IMR-90 (cell line): Measurements from ENCODE around the gene TTC3. TPM values are rescaled to one million over a fixed set of nuclear protein-coding genes. Genes with fewer than 3 reads are reported as not detected.

Source experiments
- ATAC-seq: fragments of 200-7000 bp; cut with Tn5 transposase; 2 replicates; pipeline ENCODE4 v1.9.1; 2020; ENCODE audit warnings: low read depth, mild to moderate bottlenecking, moderate library complexity
- BruUV-seq: library from RNA; stranded (reverse); fragments of 400-500 nt; replicated peaks from 2 replicates; lab custom pipeline; 2021; lab: Mats Ljungman, UMichigan
- CTCF ChIA-PET: fragments of 300-600 bp; formaldehyde crosslinking; extraction: SDS; loops from one replicate; lab custom pipeline; 2021; ENCODE audit warnings: antibody characterized with exemption; lab: Yijun Ruan, JAX
- POLR2A ChIA-PET: fragments of 300-600 bp; sonication (Branson Sonifier 250); formaldehyde crosslinking; loops from one replicate; lab custom pipeline; 2022; ENCODE audit warnings: antibody characterized with exemption; ENCODE audit not compliant: unreplicated experiment; lab: Charles Lee
- DNase-seq: peaks from one replicate; pipeline ENCODE4 v3.0.0; 2013
- H2AFZ ChIP-seq: replicated peaks from 2 replicates; pipeline ENCODE3; 2013; ENCODE audit warnings: low read length, mild to moderate bottlenecking; ENCODE audit not compliant: poor library complexity
- H2AK5ac ChIP-seq: 2 replicates; pipeline ENCODE4 v1.6.1; 2013; ENCODE audit warnings: low read depth, low read length, inconsistent platforms
- H2AK9ac ChIP-seq: replicated peaks from 2 replicates; pipeline ENCODE3; 2013; ENCODE audit warnings: mild to moderate bottlenecking, low read depth, low read length, moderate library complexity; ENCODE audit not compliant: poor library complexity
- H2BK120ac ChIP-seq: 2 replicates; pipeline ENCODE4 v1.6.1; 2013; ENCODE audit warnings: low read depth, low read length, inconsistent platforms
- H2BK15ac ChIP-seq: 3 replicates; pipeline ENCODE4 v1.6.1; 2013; ENCODE audit warnings: low read depth, low read length, inconsistent platforms
- H2BK20ac ChIP-seq: 2 replicates; pipeline ENCODE4 v1.6.1; 2013; ENCODE audit warnings: low read depth, mild to moderate bottlenecking, inconsistent platforms, low read length, moderate library complexity
- H2BK5ac ChIP-seq: 2 replicates; pipeline ENCODE4 v1.6.1; 2013; ENCODE audit warnings: mild to moderate bottlenecking, low read depth, low read length, inconsistent platforms; ENCODE audit not compliant: poor library complexity, severe bottlenecking
- H3K14ac ChIP-seq: replicated peaks from 2 replicates; pipeline ENCODE4 v1.6.1; 2013; ENCODE audit warnings: low read depth, low read length, inconsistent platforms
- H3K18ac ChIP-seq: 2 replicates; pipeline ENCODE4 v1.6.1; 2013; ENCODE audit warnings: low read depth, low read length, control low read depth
- H3K23ac ChIP-seq: 2 replicates; pipeline ENCODE4 v1.6.1; 2013; ENCODE audit warnings: low read depth, low read length, inconsistent platforms
- H3K27ac ChIP-seq: 2 replicates; pipeline ENCODE4 v1.5.1; 2013; ENCODE audit warnings: mild to moderate bottlenecking, control low read depth, low read length; ENCODE audit not compliant: insufficient read depth
- H3K27me3 ChIP-seq: 2 replicates; pipeline ENCODE4 v1.6.1; 2013; ENCODE audit warnings: low read length; ENCODE audit not compliant: control insufficient read depth, insufficient read depth
- H3K36me3 ChIP-seq: 2 replicates; pipeline ENCODE4 v1.6.1; 2013; ENCODE audit warnings: low read length, mixed read lengths; ENCODE audit not compliant: control insufficient read depth, insufficient read depth
- H3K4ac ChIP-seq: 2 replicates; pipeline ENCODE4 v1.6.1; 2013; ENCODE audit warnings: low read depth, low read length, inconsistent platforms
- H3K4me1 ChIP-seq: 2 replicates; pipeline ENCODE4 v1.6.1; 2013; ENCODE audit warnings: low read length, mixed read lengths; ENCODE audit not compliant: control insufficient read depth, insufficient read depth
- H3K4me2 ChIP-seq: 2 replicates; pipeline ENCODE4 v1.6.1; 2013; ENCODE audit warnings: low read depth, mild to moderate bottlenecking, control low read depth, low read length, moderate library complexity
- H3K4me3 ChIP-seq: 2 replicates; pipeline ENCODE4 v1.5.1; 2013; ENCODE audit warnings: low read depth, mild to moderate bottlenecking, control low read depth, low read length, moderate library complexity; ENCODE audit not compliant: insufficient read depth
- H3K56ac ChIP-seq: 2 replicates; pipeline ENCODE4 v1.6.1; 2013; ENCODE audit warnings: low read length, inconsistent platforms; ENCODE audit not compliant: insufficient read depth; ENCODE audit errors: extremely low read depth
- H3K79me1 ChIP-seq, 2 experiments: 2 replicates each; pipeline ENCODE4 v1.6.1; 2013; ENCODE audit warnings: low read length in 2 of 2, inconsistent platforms in 1 of 2, low read depth in 1 of 2
- H3K9ac ChIP-seq: 2 replicates; pipeline ENCODE4 v1.6.1; 2013; ENCODE audit warnings: low read depth, low read length, control low read depth
- H3K9me1 ChIP-seq: 2 replicates; pipeline ENCODE4 v1.6.1; 2013; ENCODE audit warnings: low read length, inconsistent platforms; ENCODE audit not compliant: insufficient read depth
- H3K9me3 ChIP-seq: 2 replicates; pipeline ENCODE4 v1.6.1; 2013; ENCODE audit warnings: low read length; ENCODE audit not compliant: control insufficient read depth, insufficient read depth
- H4K20me1 ChIP-seq: 2 replicates; pipeline ENCODE4 v1.6.1; 2013; ENCODE audit warnings: low read length, inconsistent platforms; ENCODE audit not compliant: insufficient read depth
- H4K5ac ChIP-seq: 2 replicates; pipeline ENCODE4 v1.6.1; 2013; ENCODE audit warnings: mild to moderate bottlenecking, low read depth, low read length, control low read depth
- H4K8ac ChIP-seq, 2 experiments: 2 replicates each; pipeline ENCODE4 v1.6.1; 2013; ENCODE audit warnings: low read depth in 2 of 2, low read length in 2 of 2, control low read depth in 1 of 2, inconsistent platforms in 1 of 2
- H4K91ac ChIP-seq: 2 replicates; pipeline ENCODE4 v1.6.1; 2013; ENCODE audit warnings: low read depth, low read length, inconsistent platforms; ENCODE audit not compliant: insufficient read depth
- BHLHE40 ChIP-seq: fragments of 150-350 bp; IDR thresholded peaks from 2 replicates; pipeline ENCODE4 v1.6.1; 2016; ENCODE audit warnings: mild to moderate bottlenecking, low read depth, low read length
- CEBPB ChIP-seq: IDR thresholded peaks from 2 replicates; pipeline ENCODE4 v1.6.1; 2012; ENCODE audit warnings: low read depth, low read length, improper control_type of control experiment
- CHD1 ChIP-seq: IDR thresholded peaks from 2 replicates; pipeline ENCODE4 v1.6.1; 2012; ENCODE audit warnings: low read depth, low read length, improper control_type of control experiment
- FOS ChIP-seq: fragments of 150-350 bp; IDR thresholded peaks from 2 replicates; pipeline ENCODE4 v1.6.1; 2016; ENCODE audit warnings: low read depth, low read length
- MXI1 ChIP-seq: IDR thresholded peaks from 2 replicates; pipeline ENCODE4 v1.6.1; 2012; ENCODE audit warnings: low read depth, mild to moderate bottlenecking, low read length, moderate library complexity, borderline replicate concordance
- POLR2A ChIP-seq: IDR thresholded peaks from 2 replicates; pipeline ENCODE4 v1.6.1; 2012; ENCODE audit warnings: mild to moderate bottlenecking, low read depth, low read length
- RAD21 ChIP-seq: IDR thresholded peaks from 2 replicates; pipeline ENCODE4 v1.6.1; 2012; ENCODE audit warnings: low read length, improper control_type of control experiment
- RCOR1 ChIP-seq: IDR thresholded peaks from 2 replicates; pipeline ENCODE4 v1.6.1; 2012; ENCODE audit warnings: mild to moderate bottlenecking, low read length, improper control_type of control experiment; ENCODE audit not compliant: insufficient replicate concordance
- RFX5 ChIP-seq: IDR thresholded peaks from 2 replicates; pipeline ENCODE4 v1.8.0; 2012; ENCODE audit warnings: low read depth, mild to moderate bottlenecking, low read length, moderate library complexity
- SMC3 ChIP-seq: fragments of 150-350 bp; IDR thresholded peaks from 2 replicates; pipeline ENCODE4 v1.6.1; 2016; ENCODE audit warnings: low read depth, mild to moderate bottlenecking, antibody characterized with exemption, low read length, moderate library complexity
- WGBS, 2 experiments: methylation state at CpG; one replicate each; pipeline versions ENCODE4 v1.1.5 to v1.1.7; 2013; ENCODE audit warnings: missing lambda C conversion rate in 2 of 2; ENCODE audit not compliant: insufficient read length in 1 of 2; ENCODE audit errors: extremely low coverage in 2 of 2; 5-methylcytosine and 5-hydroxymethylcytosine counted together
- dilution Hi-C: fragments of 300-500 bp; cut with HindIII; formaldehyde crosslinking; loops from one replicate; pipeline ENCODE4 v1.14.3; 2018; ENCODE audit warnings: low sequenced_read_pairs; ENCODE audit not compliant: unreplicated experiment
- in situ Hi-C: fragments of 300-500 bp; cut with MboI; formaldehyde crosslinking; loops from 3 replicates; pipeline ENCODE4 v1.14.3; 2019; ENCODE audit warnings: low sequenced_read_pairs, inconsistent platforms, mixed read lengths
- intact Hi-C: fragments of 100-400 bp; cut with micrococcal nuclease; formaldehyde crosslinking; loops from 2 replicates; pipeline ENCODE4 v1.10.0; 2022
- polyA plus RNA-seq, 3 experiments: library from polyadenylated mRNA; depleted of rRNA; stranded (reverse); fragments of >200 nt; gene quantifications; 2 replicates each; pipeline ENCODE4 v1.2.3, GENCODE V29; 2012; ENCODE audit warnings: low replicate concordance in 1 of 3
- total RNA-seq: library from RNA; depleted of rRNA; stranded (reverse); fragments of >200 nt; gene quantifications from 2 replicates; pipeline ENCODE4 v1.2.3, GENCODE V29; 2012
- TF ChIP-seq, protein P1 (sequence below): conservative IDR thresholded peaks from 2 replicates; pipeline ENCODE4 v1.5.1; 2012; ENCODE audit warnings: mild to moderate bottlenecking, low read depth, low read length, improper control_type of control experiment

TTC3 gene
- total and polyA plus RNA-seq, 2 of the 4 experiments (the other 2 are of a cell fraction) = 96.7 to 293 TPM

DNA sequence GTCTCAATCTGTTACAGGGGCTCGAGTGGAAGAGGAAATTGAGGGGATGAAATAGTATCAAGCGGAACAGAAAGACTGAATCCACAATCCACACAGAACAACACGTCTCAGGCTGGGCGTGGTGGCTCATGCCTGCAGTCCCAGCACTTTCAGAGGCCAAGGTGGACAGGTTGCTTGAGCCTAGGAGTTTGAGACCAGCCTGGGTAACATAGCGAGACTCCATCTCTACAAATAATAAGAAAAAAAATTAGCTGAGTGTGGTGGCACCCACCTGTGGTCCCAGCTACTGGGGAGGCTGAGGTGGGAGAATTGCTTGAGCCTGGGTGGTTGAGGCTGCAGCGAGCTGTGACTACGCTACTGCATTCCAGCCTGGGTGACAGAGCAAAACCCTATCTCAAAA, 168.4 kb downstream of the TTC3 start:
- no TSS peak for BruUV-seq
- H3K4me2 ChIP-seq = no peak overlapping the region
- H3K9me1 ChIP-seq = peaks cover 15% of the 10 kb centered on the region; the same call in 1 of the 2 replicates
- TF ChIP-seq POLR2A (no peak), CEBPB (no peak), MXI1 (no peak), RCOR1 (no peak), SMC3 (no peak), RAD21 (no peak), BHLHE40 (no peak), FOS (no peak), CHD1 (no peak), RFX5 (no peak)
- TF ChIP-seq, protein P1, sequence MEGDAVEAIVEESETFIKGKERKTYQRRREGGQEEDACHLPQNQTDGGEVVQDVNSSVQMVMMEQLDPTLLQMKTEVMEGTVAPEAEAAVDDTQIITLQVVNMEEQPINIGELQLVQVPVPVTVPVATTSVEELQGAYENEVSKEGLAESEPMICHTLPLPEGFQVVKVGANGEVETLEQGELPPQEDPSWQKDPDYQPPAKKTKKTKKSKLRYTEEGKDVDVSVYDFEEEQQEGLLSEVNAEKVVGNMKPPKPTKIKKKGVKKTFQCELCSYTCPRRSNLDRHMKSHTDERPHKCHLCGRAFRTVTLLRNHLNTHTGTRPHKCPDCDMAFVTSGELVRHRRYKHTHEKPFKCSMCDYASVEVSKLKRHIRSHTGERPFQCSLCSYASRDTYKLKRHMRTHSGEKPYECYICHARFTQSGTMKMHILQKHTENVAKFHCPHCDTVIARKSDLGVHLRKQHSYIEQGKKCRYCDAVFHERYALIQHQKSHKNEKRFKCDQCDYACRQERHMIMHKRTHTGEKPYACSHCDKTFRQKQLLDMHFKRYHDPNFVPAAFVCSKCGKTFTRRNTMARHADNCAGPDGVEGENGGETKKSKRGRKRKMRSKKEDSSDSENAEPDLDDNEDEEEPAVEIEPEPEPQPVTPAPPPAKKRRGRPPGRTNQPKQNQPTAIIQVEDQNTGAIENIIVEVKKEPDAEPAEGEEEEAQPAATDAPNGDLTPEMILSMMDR = no peak
- peaks cover 39% of the 10 kb centered on the region for H4K20me1 ChIP-seq
- H2BK120ac ChIP-seq = no peak overlapping the region
- in situ Hi-C loops (no loop called here), dilution Hi-C loops (no loop called here), intact Hi-C loops (no loop called here)
- no peak overlapping the region for H3K18ac ChIP-seq
- no peak overlapping the region for H2BK5ac ChIP-seq
- no peak overlapping the region for H4K91ac ChIP-seq
- POLR2A ChIA-PET = no interaction called here
- H2BK20ac ChIP-seq = no peak overlapping the region
- no peak overlapping the region for H3K23ac ChIP-seq
- no peak overlapping the region for H4K5ac ChIP-seq
- DNase-seq (no peak), ATAC-seq (no peak)
- H2AK9ac ChIP-seq = no peak overlapping the region
- H3K27ac ChIP-seq = no peak overlapping the region
- no CpG with 5 or more reads among the region's 7 CpGs for WGBS, 2 experiments
- H2AK5ac ChIP-seq = no peak overlapping the region
- no peak overlapping the region for H3K14ac ChIP-seq
- no peak overlapping the region for H4K8ac ChIP-seq
- H3K4me3 ChIP-seq = no peak overlapping the region
- H3K36me3 ChIP-seq = peaks cover 22% of the 10 kb centered on the region
- H3K56ac ChIP-seq = no peak overlapping the region
- peaks cover 3% of the 10 kb centered on the region for H3K4me1 ChIP-seq
- CTCF ChIA-PET = no interaction called here
- H2BK15ac ChIP-seq = no peak overlapping the region
- peaks cover 23 to 62% of the 10 kb centered on the region in 2 experiments for H3K79me1 ChIP-seq
- no peak overlapping the region for H2AFZ ChIP-seq
- no peaks in the 10 kb centered on the region for H3K9me3 ChIP-seq
- no peak overlapping the region for H3K9ac ChIP-seq
- no peak overlapping the region for H3K4ac ChIP-seq
- H3K27me3 ChIP-seq = no peaks in the 10 kb centered on the region
